GM23248 (cell line): Measurements from ENCODE around the gene NRN1L. TPM values are rescaled to one million over a fixed set of nuclear protein-coding genes. Genes with fewer than 3 reads are reported as not detected.

ENCODE experiments used
- DNase-seq: peaks from one replicate; pipeline ENCODE4 v3.0.0-alpha.2; 2015
- H2AFZ ChIP-seq: fragments of 200-600 bp; sonication (generic); 2 replicates; pipeline ENCODE4 v1.6.1; 2016; ENCODE audit warnings: antibody characterized with exemption
- H3F3A ChIP-seq: fragments of 200-600 bp; sonication (generic); 2 replicates; pipeline ENCODE4 v1.6.1; 2016; ENCODE audit warnings: mild to moderate bottlenecking, antibody characterized with exemption, mixed run types; ENCODE audit not compliant: insufficient read depth
- H3K27ac ChIP-seq: fragments of 200-600 bp; sonication (generic); 2 replicates; pipeline ENCODE4 v1.5.1; 2016; ENCODE audit warnings: mild to moderate bottlenecking
- H3K27me3 ChIP-seq: fragments of 200-600 bp; sonication (generic); replicated peaks from 2 replicates; pipeline ENCODE4 v1.6.1; 2016; ENCODE audit warnings: mild to moderate bottlenecking; ENCODE audit not compliant: insufficient read depth
- H3K36me3 ChIP-seq: fragments of 200-600 bp; sonication (generic); 2 replicates; pipeline ENCODE4 v1.6.1; 2016; ENCODE audit warnings: low read depth, mild to moderate bottlenecking
- H3K4me1 ChIP-seq: fragments of 200-600 bp; sonication (generic); 2 replicates; pipeline ENCODE4 v1.6.1; 2016; ENCODE audit warnings: mild to moderate bottlenecking; ENCODE audit not compliant: insufficient read depth
- H3K4me2 ChIP-seq: fragments of 200-600 bp; sonication (generic); one replicate; pipeline ENCODE4 v1.6.1; 2016; ENCODE audit warnings: mild to moderate bottlenecking; ENCODE audit not compliant: unreplicated experiment
- H3K4me3 ChIP-seq: fragments of 200-600 bp; sonication (generic); 2 replicates; pipeline ENCODE4 v1.5.1; 2016; ENCODE audit warnings: mild to moderate bottlenecking
- H3K79me2 ChIP-seq: fragments of 200-600 bp; sonication (generic); 2 replicates; pipeline ENCODE4 v1.6.1; 2016; ENCODE audit warnings: mild to moderate bottlenecking; ENCODE audit not compliant: insufficient read depth
- H3K9ac ChIP-seq: fragments of 200-600 bp; sonication (generic); 2 replicates; pipeline ENCODE4 v1.6.1; 2016; ENCODE audit warnings: mild to moderate bottlenecking
- H3K9me2 ChIP-seq: fragments of 200-600 bp; sonication (generic); 2 replicates; pipeline ENCODE4 v1.6.1; 2016; ENCODE audit warnings: mixed run types, mild to moderate bottlenecking, moderate library complexity; ENCODE audit not compliant: insufficient read depth
- H3K9me3 ChIP-seq: fragments of 200-600 bp; sonication (generic); one replicate; pipeline ENCODE4 v1.6.1; 2017; ENCODE audit warnings: low read depth
- H4K20me1 ChIP-seq: fragments of 200-600 bp; sonication (generic); 2 replicates; pipeline ENCODE4 v1.6.0; 2016; ENCODE audit not compliant: insufficient read depth
- EZH2 ChIP-seq: fragments of 200-600 bp; sonication (generic); IDR thresholded peaks from 2 replicates; pipeline ENCODE4 v1.6.1; 2018; ENCODE audit warnings: antibody characterized with exemption, mild to moderate bottlenecking; ENCODE audit not compliant: insufficient read depth, poor library complexity, severe bottlenecking
- EZH2phosphoT487 ChIP-seq: fragments of 200-600 bp; sonication (generic); IDR thresholded peaks from 2 replicates; pipeline ENCODE4 v1.6.1; 2018; ENCODE audit warnings: antibody characterized with exemption, moderate library complexity, mild to moderate bottlenecking, low read depth; ENCODE audit not compliant: insufficient read depth
- WGBS, 2 experiments: methylation state at CpG; one replicate each; pipeline ENCODE4 v1.1.6; 2015 to 2017; ENCODE audit warnings: low lambda C conversion rate in 2 of 2, low coverage in 1 of 2; ENCODE audit errors: missing lambda C conversion rate in 2 of 2; 5-methylcytosine and 5-hydroxymethylcytosine counted together
- in situ Hi-C: fragments of 300-500 bp; cut with MboI; formaldehyde crosslinking; loops from 2 replicates; pipeline ENCODE4 v1.15.0; 2020
- polyA plus RNA-seq: library from polyadenylated mRNA; unstranded; fragments of >200 nt; fragmentation: Nextera tagmentation; extraction: Ambion mirVana; gene quantifications from 2 replicates; pipeline ENCODE4 v1.2.1, GENCODE V29; 2016
- total RNA-seq: library from RNA; depleted of rRNA; stranded (reverse); fragments of >200 nt; shearing (Covaris generic); gene quantifications from 2 replicates; pipeline ENCODE4 v1.2.3, GENCODE V29; 2014

The NRN1L gene
- total and polyA plus RNA-seq, 2 experiments from 2014 or later: not detected

DNA sequence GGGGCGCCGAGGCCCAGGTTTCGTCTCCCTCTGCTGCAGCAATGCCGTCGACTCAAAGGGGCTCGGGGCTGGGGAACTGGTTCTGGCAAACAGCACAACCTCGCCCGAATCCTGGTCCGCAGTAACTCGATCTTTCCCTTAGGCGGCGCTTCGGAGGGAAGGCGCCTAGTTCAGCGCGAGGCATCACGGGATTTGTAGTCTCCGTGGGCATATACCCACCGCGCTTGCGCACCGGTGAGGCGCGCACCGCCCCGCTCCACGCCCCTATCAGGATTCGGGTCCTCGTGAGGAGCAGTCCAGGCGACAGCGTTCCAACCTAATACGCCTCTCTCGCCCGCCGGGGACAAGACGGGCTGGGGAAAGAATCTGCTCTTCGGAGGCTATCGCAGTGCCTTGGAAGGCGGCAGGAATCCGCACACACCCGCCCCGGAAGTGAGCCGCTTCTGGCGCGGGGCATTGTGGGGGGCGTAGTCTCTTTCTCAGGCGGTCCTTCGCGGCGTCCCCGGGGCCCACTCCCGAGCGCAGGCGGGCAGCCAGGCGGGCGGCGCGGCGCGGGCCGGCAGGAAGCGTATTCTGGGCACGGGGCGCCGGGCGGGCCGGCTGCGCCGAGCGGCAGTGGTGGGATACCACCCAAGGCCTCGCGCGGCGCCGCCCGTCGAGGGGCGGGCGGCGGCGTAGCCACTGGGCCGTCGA is 42.7 kb upstream of the NRN1L start, which contains the start of gene THAP11:
THAP11 (plus strand) TSS at position 505 of the 693 bp plus-strand sequence. CDS start 235 bp downstream, outside the sequence.
- peak within 1 kb of the TSS; percentile 75 for H3K9ac ChIP-seq
- no peaks in the 10 kb centered on the region for H3K36me3 ChIP-seq
- 1% methylated on average over 46 to 61 of the region's 83 CpGs for WGBS, 2 experiments
- H3K27me3 ChIP-seq: no peaks in the 10 kb centered on the region
- peak within 1 kb of the TSS; percentile 91 for H3K27ac ChIP-seq
- H2AFZ ChIP-seq: peak within 1 kb of the TSS; percentile 97
- no peaks in the 10 kb centered on the region for H3K9me2 ChIP-seq
- peaks cover 35% of the 10 kb centered on the region for H3K79me2 ChIP-seq
- TF ChIP-seq EZH2phosphoT487 (no peak), EZH2 (no peak)
- peak; percentile 99 for DNase-seq
- H3K4me1 ChIP-seq: peaks cover 37% of the 10 kb centered on the region
- H3F3A ChIP-seq: peaks cover 15% of the 10 kb centered on the region
- H3K4me3 ChIP-seq: peak within 1 kb of the TSS; percentile 76
- H3K4me2 ChIP-seq: peak within 1 kb of the TSS; percentile 85
- in situ Hi-C loops: no loop called here
- no peaks in the 10 kb centered on the region for H4K20me1 ChIP-seq
- H3K9me3 ChIP-seq: no peaks in the 10 kb centered on the region

DNA sequence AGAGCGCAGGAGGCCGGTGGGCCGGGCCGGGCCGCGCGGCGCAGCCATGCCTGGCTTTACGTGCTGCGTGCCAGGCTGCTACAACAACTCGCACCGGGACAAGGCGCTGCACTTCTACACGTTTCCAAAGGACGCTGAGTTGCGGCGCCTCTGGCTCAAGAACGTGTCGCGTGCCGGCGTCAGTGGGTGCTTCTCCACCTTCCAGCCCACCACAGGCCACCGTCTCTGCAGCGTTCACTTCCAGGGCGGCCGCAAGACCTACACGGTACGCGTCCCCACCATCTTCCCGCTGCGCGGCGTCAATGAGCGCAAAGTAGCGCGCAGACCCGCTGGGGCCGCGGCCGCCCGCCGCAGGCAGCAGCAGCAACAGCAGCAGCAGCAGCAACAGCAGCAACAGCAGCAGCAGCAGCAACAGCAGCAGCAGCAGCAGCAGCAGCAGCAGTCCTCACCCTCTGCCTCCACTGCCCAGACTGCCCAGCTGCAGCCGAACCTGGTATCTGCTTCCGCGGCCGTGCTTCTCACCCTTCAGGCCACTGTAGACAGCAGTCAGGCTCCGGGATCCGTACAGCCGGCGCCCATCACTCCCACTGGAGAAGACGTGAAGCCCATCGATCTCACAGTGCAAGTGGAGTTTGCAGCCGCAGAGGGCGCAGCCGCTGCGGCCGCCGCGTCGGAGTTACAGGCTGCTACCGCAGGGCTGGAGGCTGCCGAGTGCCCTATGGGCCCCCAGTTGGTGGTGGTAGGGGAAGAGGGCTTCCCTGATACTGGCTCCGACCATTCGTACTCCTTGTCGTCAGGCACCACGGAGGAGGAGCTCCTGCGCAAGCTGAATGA is 42.0 kb upstream of the NRN1L start:
- Histone ChIP-seq H3K9me3 (no peaks in the 10 kb centered on the region), H3K4me3 (peak overlapping the region; percentile 76), H3F3A (peaks cover 15% of the 10 kb centered on the region), H3K27me3 (no peaks in the 10 kb centered on the region), H3K4me2 (peak overlapping the region; percentile 85), H3K9me2 (no peaks in the 10 kb centered on the region), H2AFZ (peak overlapping the region; percentile 97), H3K27ac (peak overlapping the region; percentile 91), H3K79me2 (peaks cover 42% of the 10 kb centered on the region), H3K36me3 (no peaks in the 10 kb centered on the region), H3K4me1 (peaks cover 37% of the 10 kb centered on the region), H3K9ac (peak overlapping the region; percentile 75), H4K20me1 (no peaks in the 10 kb centered on the region)
- TF ChIP-seq EZH2: no peak
- TF ChIP-seq EZH2phosphoT487: no peak
- in situ Hi-C loops: no loop called here
- DNase-seq: peak; percentile 75
- WGBS, 2 experiments: 1 to 2% methylated on average over 43 to 55 of the region's 67 CpGs

DNA sequence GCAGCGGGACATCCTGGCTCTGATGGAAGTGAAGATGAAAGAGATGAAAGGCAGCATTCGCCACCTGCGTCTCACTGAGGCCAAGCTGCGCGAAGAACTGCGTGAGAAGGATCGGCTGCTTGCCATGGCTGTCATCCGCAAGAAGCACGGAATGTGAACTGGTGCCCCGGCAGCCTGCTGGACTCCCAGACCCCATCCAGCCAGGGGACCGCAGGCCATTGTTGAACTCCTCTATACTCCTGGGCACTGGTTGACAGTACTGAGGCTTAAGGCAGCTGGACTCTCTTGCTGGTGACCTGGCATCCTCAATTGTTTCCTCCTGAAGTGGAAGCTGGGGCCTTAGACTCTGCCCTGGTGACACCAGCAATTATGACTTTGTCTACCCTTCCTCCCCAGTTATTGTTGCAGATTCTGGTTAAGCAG is 41.3 kb upstream of the NRN1L start:
- no peaks in the 10 kb centered on the region for H4K20me1 ChIP-seq
- peaks cover 49% of the 10 kb centered on the region for H3K79me2 ChIP-seq
- no peaks in the 10 kb centered on the region for H3K9me2 ChIP-seq
- WGBS, 2 experiments: 0 to 4% methylated on average over 6 to 11 of the region's 11 CpGs
- H3K4me1 ChIP-seq: peaks cover 42% of the 10 kb centered on the region
- no peaks in the 10 kb centered on the region for H3K27me3 ChIP-seq
- peaks cover 15% of the 10 kb centered on the region for H3F3A ChIP-seq
- in situ Hi-C loops: no loop called here
- peak overlapping the region; percentile 91 for H3K27ac ChIP-seq
- H3K9ac ChIP-seq: peak overlapping the region; percentile 75
- DNase-seq: peak; percentile 70
- peak overlapping the region; percentile 85 for H3K4me2 ChIP-seq
- TF ChIP-seq EZH2phosphoT487 (no peak), EZH2 (no peak)
- H3K36me3 ChIP-seq: no peaks in the 10 kb centered on the region
- no peaks in the 10 kb centered on the region for H3K9me3 ChIP-seq
- peak overlapping the region; percentile 97; the same call in 1 of the 2 replicates for H2AFZ ChIP-seq
- peak overlapping the region; percentile 76 for H3K4me3 ChIP-seq

DNA sequence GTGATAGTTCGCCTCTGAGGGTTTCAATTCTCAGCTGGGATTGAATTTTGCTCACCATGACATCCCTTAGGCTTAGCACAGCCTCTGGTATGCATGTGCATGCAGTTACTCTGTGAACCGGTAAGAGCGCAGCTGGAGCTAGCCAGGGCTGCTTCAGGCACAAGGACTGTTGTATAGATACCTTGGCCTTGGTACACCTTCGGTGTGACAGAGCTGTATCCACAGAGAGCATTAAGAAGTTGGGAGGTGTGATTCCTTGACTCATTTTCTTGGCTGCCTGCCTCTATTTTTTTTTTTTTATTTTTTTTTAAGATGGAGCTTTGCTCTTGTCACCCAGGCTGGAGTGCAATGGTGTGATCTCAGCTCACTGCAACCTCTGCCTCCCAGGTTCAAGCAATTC is 40.2 kb upstream of the NRN1L start:
- peaks cover 15% of the 10 kb centered on the region for H3F3A ChIP-seq
- DNase-seq: peak; percentile 57
- 68 to 76% methylated on average over 4 of the region's 4 CpGs for WGBS, 2 experiments
- peak overlapping the region; percentile 75 for H3K9ac ChIP-seq
- peaks cover 60% of the 10 kb centered on the region for H3K79me2 ChIP-seq
- no peaks in the 10 kb centered on the region for H3K9me3 ChIP-seq
- no peak overlapping the region for H2AFZ ChIP-seq
- peak overlapping the region; percentile 76 for H3K4me3 ChIP-seq
- H3K4me1 ChIP-seq: peaks cover 44% of the 10 kb centered on the region
- in situ Hi-C loops: no loop called here
- H3K27me3 ChIP-seq: no peaks in the 10 kb centered on the region
- no peaks in the 10 kb centered on the region for H3K9me2 ChIP-seq
- no peak for TF ChIP-seq EZH2phosphoT487
- TF ChIP-seq EZH2: no peak
- peak overlapping the region; percentile 85 for H3K4me2 ChIP-seq
- no peaks in the 10 kb centered on the region for H4K20me1 ChIP-seq
- H3K27ac ChIP-seq: peak overlapping the region; percentile 91
- no peaks in the 10 kb centered on the region for H3K36me3 ChIP-seq
